Mesodermal cell (in vitro differentiated cells): ENCODE results near the gene TMEM52B.
"Not testable (repeated sequence)": the region's sequence is repeated elsewhere in the genome, so short reads cannot be mapped to it uniquely, and the experiment has no call there.

Source experiments
- H3K27ac ChIP-seq: 2 replicates; pipeline ENCODE4 v1.7.0; 2013; ENCODE audit warnings: mild to moderate bottlenecking, low read depth, low read length, moderate library complexity; ENCODE audit not compliant: severe bottlenecking
- H3K36me3 ChIP-seq: 2 replicates; pipeline ENCODE4 v1.7.1; 2013; ENCODE audit warnings: mild to moderate bottlenecking, low read length, moderate library complexity; ENCODE audit not compliant: control insufficient read depth, insufficient read depth
- H3K4me1 ChIP-seq: one replicate; pipeline ENCODE4 v1.7.1; 2013; ENCODE audit warnings: mild to moderate bottlenecking, low read length; ENCODE audit not compliant: insufficient read depth, control insufficient read depth, poor library complexity, severe bottlenecking
- H3K4me3 ChIP-seq: 2 replicates; pipeline ENCODE4 v1.7.0; 2013; ENCODE audit warnings: low read length, control low read depth, mild to moderate bottlenecking; ENCODE audit not compliant: insufficient read depth, poor library complexity, severe bottlenecking; ENCODE audit errors: extremely low read depth
- H3K9me3 ChIP-seq: 2 replicates; pipeline ENCODE4 v1.7.1; 2013; ENCODE audit warnings: mild to moderate bottlenecking, low read length, moderate library complexity; ENCODE audit not compliant: control insufficient read depth
- WGBS, 2 experiments: methylation state at CpG; one replicate each; pipeline ENCODE4 v1.1.5; 2013; ENCODE audit warnings: missing lambda C conversion rate in 2 of 2; ENCODE audit not compliant: insufficient coverage in 2 of 2; 5-methylcytosine and 5-hydroxymethylcytosine counted together

The TMEM52B gene

DNA sequence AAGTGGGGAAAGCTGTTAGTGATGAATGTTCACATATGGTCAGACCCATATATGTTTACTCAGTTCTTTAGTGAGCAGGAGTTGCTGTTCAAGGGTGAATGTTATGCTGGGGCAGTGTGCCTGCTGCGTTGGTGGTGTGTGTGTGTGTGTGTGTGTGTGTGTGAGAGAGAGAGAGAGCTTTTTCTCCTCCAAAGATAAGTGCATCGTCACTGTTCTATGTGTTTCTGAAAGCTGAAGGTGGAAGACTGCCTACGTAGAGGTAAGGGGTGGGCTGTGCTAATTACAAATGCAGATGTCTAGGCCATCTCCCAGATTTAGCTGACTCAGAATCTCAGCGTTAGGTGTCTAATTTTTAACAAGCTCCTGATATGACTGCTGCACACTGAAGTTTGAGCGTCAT is 44.4 kb downstream of the TMEM52B start:
- Histone ChIP-seq H3K4me1 (no peaks in the 10 kb centered on the region), H3K36me3 (peaks cover 62% of the 10 kb centered on the region), H3K4me3 (no peak overlapping the region), H3K9me3 (no peaks in the 10 kb centered on the region), H3K27ac (no peak overlapping the region)
- 89 to 90% methylated on average over 4 of the region's 5 CpGs for WGBS, 2 experiments

- H3K4me3 ChIP-seq, H3K4me1 ChIP-seq, H3K27ac ChIP-seq, H3K9me3 ChIP-seq: not testable (repeated sequence)
- peaks cover 40% of the 10 kb centered on the region for H3K36me3 ChIP-seq
- WGBS, 2 experiments: 80 to 97% methylated on average over 1 to 16 of the region's 26 CpGs
Observed at GRCh38 chr12:10225426-10225825, 46.6 kb downstream of the TMEM52B start.

- Histone ChIP-seq H3K9me3 (no peaks in the 10 kb centered on the region), H3K27ac (no peak overlapping the region), H3K4me3 (no peak overlapping the region), H3K36me3 (peaks cover 33% of the 10 kb centered on the region), H3K4me1 (no peaks in the 10 kb centered on the region)
- WGBS, 2 experiments: 99 to 100% methylated on average over 6 of the region's 6 CpGs
Observed at GRCh38 chr12:10226086-10226485, 47.3 kb downstream of the TMEM52B start.

DNA sequence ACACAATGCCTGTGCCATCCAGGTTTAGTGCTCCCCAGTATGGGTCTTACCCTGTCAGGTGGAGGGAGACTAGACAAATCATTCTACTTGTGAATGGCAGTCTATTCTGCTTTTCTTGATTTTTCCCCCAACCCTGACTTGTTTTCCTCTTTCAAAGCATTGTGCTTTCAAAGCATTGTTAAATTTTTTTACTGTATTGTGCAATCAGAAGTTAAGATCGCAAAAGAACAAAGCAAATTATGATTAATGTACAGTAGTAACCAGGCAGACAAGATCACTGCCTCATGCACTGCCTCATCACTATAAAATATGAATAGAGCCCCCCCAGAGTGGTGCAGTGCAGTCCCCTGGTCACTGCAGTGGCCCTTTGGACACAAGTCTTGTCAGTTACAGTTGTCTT is 47.9 kb downstream of the TMEM52B start:
- no CpG with 5 or more reads among the region's 1 CpG for WGBS, 2 experiments
- Histone ChIP-seq H3K9me3 (no peaks in the 10 kb centered on the region), H3K36me3 (peaks cover 26% of the 10 kb centered on the region), H3K27ac (no peak overlapping the region), H3K4me3 (no peak overlapping the region), H3K4me1 (no peaks in the 10 kb centered on the region)

GRCh38 chr12:10227648-10228047 is 48.8 kb downstream of the TMEM52B start:
- no peak overlapping the region for H3K27ac ChIP-seq
- H3K4me1 ChIP-seq: no peaks in the 10 kb centered on the region
- WGBS, 2 experiments: 80 to 88% methylated on average over 1 of the region's 1 CpG
- H3K4me3 ChIP-seq: no peak overlapping the region
- H3K36me3 ChIP-seq: peaks cover 22% of the 10 kb centered on the region
- H3K9me3 ChIP-seq: no peaks in the 10 kb centered on the region

DNA sequence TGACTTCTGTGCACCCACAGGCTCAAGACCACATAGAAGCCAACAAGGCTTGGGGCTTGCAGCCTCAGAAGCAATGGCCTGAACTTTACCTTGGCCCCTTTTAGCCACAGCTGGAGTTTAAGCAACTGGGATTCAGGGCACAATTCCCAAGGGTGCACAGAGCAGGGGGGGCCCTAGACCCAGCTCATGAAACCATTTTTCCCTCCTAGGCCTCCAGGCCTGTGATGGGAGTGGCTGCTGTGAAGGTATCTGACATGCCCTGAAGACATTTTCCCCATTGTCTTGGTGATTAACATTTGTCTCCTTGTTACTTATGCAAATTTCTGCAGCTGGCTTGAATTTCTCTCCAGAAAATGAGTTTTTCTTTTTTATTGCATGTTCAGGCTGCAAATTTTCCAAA is 55.7 kb downstream of the TMEM52B start:
- Histone ChIP-seq H3K4me3 (no peak overlapping the region), H3K27ac (no peak overlapping the region), H3K36me3 (peaks cover 4% of the 10 kb centered on the region), H3K9me3 (peaks cover 23% of the 10 kb centered on the region), H3K4me1 (no peaks in the 10 kb centered on the region)

- Histone ChIP-seq H3K4me1 (no peaks in the 10 kb centered on the region), H3K9me3 (peaks cover 23% of the 10 kb centered on the region), H3K27ac (no peak overlapping the region), H3K4me3 (no peak overlapping the region), H3K36me3 (peaks cover 4% of the 10 kb centered on the region)
- WGBS, 2 experiments: 77 to 100% methylated on average over 3 to 4 of the region's 4 CpGs
Observed at GRCh38 chr12:10235761-10236631, 57.2 kb downstream of the TMEM52B start.

DNA sequence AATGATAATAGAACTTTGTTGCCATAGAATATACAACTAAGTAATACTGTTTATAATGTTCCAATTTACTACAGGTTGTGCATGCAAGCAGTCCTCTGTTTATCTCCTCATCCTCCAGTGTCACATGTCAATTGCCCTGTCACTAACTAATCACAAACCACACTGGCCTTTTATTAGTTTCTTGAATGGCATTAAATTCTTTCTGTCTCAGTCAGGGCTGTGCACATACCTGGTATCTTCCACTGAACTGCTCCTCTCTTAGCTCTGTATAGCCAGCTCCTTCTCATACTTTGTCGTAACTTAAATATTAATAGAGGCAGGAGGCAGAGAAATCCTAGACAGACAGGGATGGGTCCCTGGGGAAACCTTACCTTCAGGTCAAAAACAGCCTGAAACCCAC is 57.9 kb downstream of the TMEM52B start:
- WGBS, 2 experiments: no CpG with 5 or more reads among the region's 1 CpG

DNA sequence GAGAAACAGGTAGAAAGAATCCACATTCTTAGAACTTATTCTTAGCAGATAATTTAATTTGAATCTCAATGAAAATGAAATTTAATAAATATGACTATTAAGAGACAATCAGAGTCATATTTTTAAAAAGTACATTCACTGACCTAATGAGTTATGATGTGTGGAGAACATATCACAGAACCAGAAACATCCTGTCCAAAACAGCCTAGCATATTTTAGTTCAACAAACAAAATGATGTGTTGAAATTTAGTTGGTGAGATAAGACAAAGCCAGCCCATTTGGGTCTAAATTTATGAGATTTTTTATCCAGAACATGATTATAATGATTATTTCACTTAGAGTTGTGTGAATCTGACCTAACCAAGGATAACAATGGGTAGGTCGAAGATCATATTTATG is 59.7 kb downstream of the TMEM52B start:
- Histone ChIP-seq H3K4me3 (no peak overlapping the region), H3K9me3 (peaks cover 18% of the 10 kb centered on the region), H3K36me3 (no peaks in the 10 kb centered on the region), H3K4me1 (no peaks in the 10 kb centered on the region), H3K27ac (no peak overlapping the region)
- 86% methylated on average over 1 of the region's 1 CpG; no CpG with 5 or more reads in 1 of the 2 experiments for WGBS, 2 experiments

More for the DNA sequence above, 57.9 kb downstream of the TMEM52B start:
- H3K27ac ChIP-seq: no peak overlapping the region
- H3K9me3 ChIP-seq: peaks cover 23% of the 10 kb centered on the region
- peaks cover 4% of the 10 kb centered on the region for H3K36me3 ChIP-seq
- no peak overlapping the region for H3K4me3 ChIP-seq
- H3K4me1 ChIP-seq: no peaks in the 10 kb centered on the region

DNA sequence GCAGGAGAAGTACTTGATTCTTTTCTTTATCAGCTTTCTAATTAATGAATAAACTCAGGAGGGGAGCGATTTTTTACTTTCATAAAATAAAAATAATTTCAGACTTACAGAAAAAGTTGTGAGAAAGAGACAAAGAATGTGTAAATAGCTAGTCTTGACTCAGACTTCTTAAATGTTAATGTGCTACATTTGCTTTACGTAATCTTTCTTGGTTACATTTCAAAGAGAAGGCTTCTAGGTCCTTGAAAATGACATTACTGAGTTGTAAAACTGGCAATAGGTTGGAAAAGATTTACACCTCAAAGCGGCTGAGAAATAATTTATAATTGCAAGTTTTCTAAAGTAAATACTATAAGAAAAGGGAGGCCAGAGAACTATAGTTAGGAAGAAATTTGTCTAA is 62.5 kb downstream of the TMEM52B start:
- H3K4me3 ChIP-seq: no peak overlapping the region

More for the DNA sequence above, 62.5 kb downstream of the TMEM52B start:
- Histone ChIP-seq H3K27ac (no peak overlapping the region), H3K9me3 (peaks cover 9% of the 10 kb centered on the region), H3K4me1 (no peaks in the 10 kb centered on the region), H3K36me3 (no peaks in the 10 kb centered on the region)
- 100% methylated on average over 1 of the region's 3 CpGs; no CpG with 5 or more reads in 1 of the 2 experiments for whole genome bisulfite sequencing, 2 experiments
